Skeletal muscle satellite cell (primary cell): ENCODE results near the gene FTO.
A peak's percentile ranks its signal among the peaks of the same experiment; 100 is the strongest.

Experiments
- H3K27me3 ChIP-seq: 2 replicates; pipeline ENCODE4 v1.7.0; 2013; ENCODE audit warnings: low read length; ENCODE audit not compliant: control insufficient read depth, insufficient read depth
- H3K36me3 ChIP-seq: 2 replicates; pipeline ENCODE4 v1.7.0; 2013; ENCODE audit warnings: mild to moderate bottlenecking, control low read depth, low read length; ENCODE audit not compliant: insufficient read depth
- H3K4me1 ChIP-seq: 2 replicates; pipeline ENCODE4 v1.7.0; 2013; ENCODE audit warnings: low read length; ENCODE audit not compliant: control insufficient read depth, insufficient read depth
- H3K4me2 ChIP-seq: 2 replicates; pipeline ENCODE4 v1.7.0; 2013; ENCODE audit warnings: mild to moderate bottlenecking, low read length
- H3K4me3 ChIP-seq: 2 replicates; pipeline ENCODE4 v1.7.0; 2013; ENCODE audit warnings: low read length
- H3K9ac ChIP-seq: 2 replicates; pipeline ENCODE4 v1.7.0; 2013; ENCODE audit warnings: mild to moderate bottlenecking, low read depth, low read length, moderate library complexity
- H3K9me3 ChIP-seq: replicated peaks from 2 replicates; pipeline ENCODE4 v1.7.0; 2013; ENCODE audit warnings: mild to moderate bottlenecking, control low read depth, low read length

FTO gene

GRCh38 chr16:53946746-53947386 is 242.9 kb downstream of the FTO start:
- Histone ChIP-seq H3K9me3 (no peaks in the 10 kb centered on the region), H3K36me3 (no peaks in the 10 kb centered on the region), H3K4me1 (no peaks in the 10 kb centered on the region), H3K4me3 (no peak overlapping the region), H3K4me2 (no peak overlapping the region), H3K27me3 (no peaks in the 10 kb centered on the region), H3K9ac (no peak overlapping the region)

- Histone ChIP-seq H3K27me3 (no peaks in the 10 kb centered on the region), H3K4me3 (no peak overlapping the region), H3K9ac (no peak overlapping the region), H3K9me3 (no peaks in the 10 kb centered on the region), H3K4me2 (no peak overlapping the region), H3K4me1 (no peaks in the 10 kb centered on the region), H3K36me3 (no peaks in the 10 kb centered on the region)
Measured at GRCh38 chr16:53947642-53948041, 243.7 kb downstream of the FTO start.

- no peaks in the 10 kb centered on the region for H3K27me3 ChIP-seq
- H3K9ac ChIP-seq: no peak overlapping the region
- no peak overlapping the region for H3K4me3 ChIP-seq
- no peaks in the 10 kb centered on the region for H3K4me1 ChIP-seq
- H3K4me2 ChIP-seq: no peak overlapping the region
- H3K36me3 ChIP-seq: no peaks in the 10 kb centered on the region
- no peaks in the 10 kb centered on the region for H3K9me3 ChIP-seq
Measured at GRCh38 chr16:53948326-53948725, 244.4 kb downstream of the FTO start.

GRCh38 chr16:53948734-53949430 is 244.9 kb downstream of the FTO start:
- no peak overlapping the region for H3K9ac ChIP-seq
- H3K27me3 ChIP-seq: no peaks in the 10 kb centered on the region
- H3K9me3 ChIP-seq: no peaks in the 10 kb centered on the region
- H3K4me3 ChIP-seq: no peak overlapping the region
- no peaks in the 10 kb centered on the region for H3K4me1 ChIP-seq
- H3K4me2 ChIP-seq: no peak overlapping the region
- no peaks in the 10 kb centered on the region for H3K36me3 ChIP-seq

GRCh38 chr16:53949715-53950410 is 245.9 kb downstream of the FTO start:
- Histone ChIP-seq H3K4me1 (no peaks in the 10 kb centered on the region), H3K36me3 (no peaks in the 10 kb centered on the region), H3K9ac (no peak overlapping the region), H3K4me2 (no peak overlapping the region), H3K9me3 (no peaks in the 10 kb centered on the region), H3K27me3 (no peaks in the 10 kb centered on the region), H3K4me3 (no peak overlapping the region)

GRCh38 chr16:53950677-53951076 is 246.7 kb downstream of the FTO start:
- no peaks in the 10 kb centered on the region for H3K36me3 ChIP-seq
- no peak overlapping the region for H3K4me2 ChIP-seq
- H3K4me1 ChIP-seq: no peaks in the 10 kb centered on the region
- no peaks in the 10 kb centered on the region for H3K27me3 ChIP-seq
- no peaks in the 10 kb centered on the region for H3K9me3 ChIP-seq
- no peak overlapping the region for H3K9ac ChIP-seq
- H3K4me3 ChIP-seq: no peak overlapping the region

GRCh38 chr16:53952215-53953208 is 248.6 kb downstream of the FTO start:
- Histone ChIP-seq H3K36me3 (no peaks in the 10 kb centered on the region), H3K4me2 (peak overlapping the region; percentile 37), H3K9ac (no peak overlapping the region), H3K9me3 (no peaks in the 10 kb centered on the region), H3K4me1 (no peaks in the 10 kb centered on the region), H3K4me3 (no peak overlapping the region), H3K27me3 (no peaks in the 10 kb centered on the region)

GRCh38 chr16:53953336-53953735 is 249.4 kb downstream of the FTO start:
- no peaks in the 10 kb centered on the region for H3K4me1 ChIP-seq
- no peak overlapping the region for H3K4me3 ChIP-seq
- no peaks in the 10 kb centered on the region for H3K27me3 ChIP-seq
- H3K36me3 ChIP-seq: no peaks in the 10 kb centered on the region
- no peak overlapping the region for H3K9ac ChIP-seq
- H3K9me3 ChIP-seq: no peaks in the 10 kb centered on the region
- H3K4me2 ChIP-seq: no peak overlapping the region

GRCh38 chr16:53955221-53955875 is 251.4 kb downstream of the FTO start:
- Histone ChIP-seq H3K9me3 (no peaks in the 10 kb centered on the region), H3K27me3 (no peaks in the 10 kb centered on the region), H3K4me2 (no peak overlapping the region), H3K4me3 (no peak overlapping the region), H3K9ac (no peak overlapping the region), H3K36me3 (no peaks in the 10 kb centered on the region), H3K4me1 (no peaks in the 10 kb centered on the region)

- Histone ChIP-seq H3K4me1 (no peaks in the 10 kb centered on the region), H3K9me3 (no peaks in the 10 kb centered on the region), H3K9ac (no peak overlapping the region)
Measured at GRCh38 chr16:53958341-53958880, 254.5 kb downstream of the FTO start.

More at GRCh38 chr16:53958341-53958880, 254.5 kb downstream of the FTO start:
- H3K27me3 ChIP-seq: no peaks in the 10 kb centered on the region
- no peak overlapping the region for H3K4me2 ChIP-seq
- H3K4me3 ChIP-seq: no peak overlapping the region
- H3K36me3 ChIP-seq: no peaks in the 10 kb centered on the region
